HG03342 (cell line): ENCODE measurements around the gene LTBP4.
"Not testable (repeated sequence)": the region's sequence is repeated elsewhere in the genome, so short reads cannot be mapped to it uniquely, and the experiment has no call there.

ENCODE experiments used
- ATAC-seq: cut with Tn5 transposase; IDR thresholded peaks from one replicate; pipeline ENCODE4 v1.9.1; 2021; ENCODE audit warnings: mild to moderate bottlenecking, moderate library complexity; ENCODE audit not compliant: unreplicated experiment

The LTBP4 gene

GRCh38 chr19:40626918-40627317 is 25.7 kb downstream of the LTBP4 start:
- no peak for ATAC-seq

GRCh38 chr19:40627486-40628279 is 26.5 kb downstream of the LTBP4 start:
- no peak for ATAC-seq

- ATAC-seq = no peak
Measured at GRCh38 chr19:40629346-40629745, 28.2 kb downstream of the LTBP4 start.

- ATAC-seq = no peak
Measured at GRCh38 chr19:40630571-40631160, 29.5 kb downstream of the LTBP4 start.

GRCh38 chr19:40632311-40633036 is 31.3 kb downstream of the LTBP4 start:
- no peak for ATAC-seq

- no peak for ATAC-seq
Measured at GRCh38 chr19:40633207-40633606, 32.0 kb downstream of the LTBP4 start.

- no peak for ATAC-seq
Measured at GRCh38 chr19:40638327-40638726, 37.2 kb downstream of the LTBP4 start.

- ATAC-seq = no peak
Measured at GRCh38 chr19:40639638-40639982, 38.4 kb downstream of the LTBP4 start.

- ATAC-seq = no peak
Measured at GRCh38 chr19:40640744-40641143, 39.6 kb downstream of the LTBP4 start.

- no peak for ATAC-seq
Measured at GRCh38 chr19:40641281-40641680, 40.1 kb downstream of the LTBP4 start.

- ATAC-seq = no peak
Measured at GRCh38 chr19:40642051-40642706, 41.0 kb downstream of the LTBP4 start.

GRCh38 chr19:40642757-40643305 is 41.7 kb downstream of the LTBP4 start:
- no peak for ATAC-seq

- ATAC-seq = no peak
Measured at GRCh38 chr19:40646743-40647254, 45.6 kb downstream of the LTBP4 start.

- ATAC-seq = not testable (repeated sequence)
Measured at GRCh38 chr19:40649903-40650675, 48.9 kb downstream of the LTBP4 start.

- ATAC-seq = no peak
Measured at GRCh38 chr19:40650749-40651305, 49.7 kb downstream of the LTBP4 start.

- ATAC-seq = not testable (repeated sequence)
Measured at GRCh38 chr19:40652303-40652702, 51.1 kb downstream of the LTBP4 start.

GRCh38 chr19:40655684-40656083 is 54.5 kb downstream of the LTBP4 start:
- ATAC-seq = not testable (repeated sequence)

GRCh38 chr19:40658031-40658430 is 56.9 kb downstream of the LTBP4 start:
- no peak for ATAC-seq

GRCh38 chr19:40659116-40659515 is 57.9 kb downstream of the LTBP4 start:
- no peak for ATAC-seq

GRCh38 chr19:40659566-40659965 is 58.4 kb downstream of the LTBP4 start:
- no peak for ATAC-seq
